ENCODE measurements around the gene TATDN3.
"Not testable (repeated sequence)": the region's sequence is repeated elsewhere in the genome, so short reads cannot be mapped to it uniquely, and the experiment has no call there.

- not testable (repeated sequence) for TF ChIP-seq CTCF, POLR2A (IDR thresholded peaks at IDR 0.05)
Measured at GRCh38 chr1:212764718-212765281, 26.9 kb upstream of the TATDN3 start.
